Karpas-422 (cell line): ENCODE measurements around the gene ILDR1. TPM values are rescaled to one million over a fixed set of nuclear protein-coding genes. Genes with fewer than 3 reads are reported as not detected.
A peak's percentile ranks its signal among the peaks of the same experiment; 100 is the strongest.

Experiments used
- DNase-seq: peaks from one replicate; pipeline ENCODE4 v3.0.0-alpha.2; 2015
- H2AFZ ChIP-seq: fragments of 200-600 bp; sonication (generic); 2 replicates; pipeline ENCODE4 v1.6.1; 2014; ENCODE audit warnings: antibody characterized with exemption, low read length, mixed read lengths
- H3K27ac ChIP-seq: fragments of 200-600 bp; sonication (generic); 2 replicates; pipeline ENCODE4 v1.5.1; 2014; ENCODE audit warnings: mild to moderate bottlenecking, low read length, moderate library complexity
- H3K27me3 ChIP-seq: fragments of 200-600 bp; sonication (generic); 2 replicates; pipeline ENCODE4 v1.6.1; 2014; ENCODE audit warnings: low read length, mixed read lengths
- H3K36me3 ChIP-seq: fragments of 200-600 bp; sonication (generic); 2 replicates; pipeline ENCODE4 v1.6.1; 2014; ENCODE audit warnings: low read length, mixed read lengths; ENCODE audit not compliant: insufficient read depth
- H3K4me1 ChIP-seq: fragments of 200-600 bp; sonication (generic); 2 replicates; pipeline ENCODE4 v1.6.1; 2014; ENCODE audit warnings: mild to moderate bottlenecking, low read length, mixed read lengths
- H3K4me2 ChIP-seq: fragments of 200-600 bp; sonication (generic); 2 replicates; pipeline ENCODE4 v1.6.1; 2014; ENCODE audit warnings: low read length, low read depth, mild to moderate bottlenecking; ENCODE audit not compliant: poor library complexity, severe bottlenecking
- H3K4me3 ChIP-seq: fragments of 200-600 bp; sonication (generic); 2 replicates; pipeline ENCODE4 v1.5.1; 2014; ENCODE audit warnings: mild to moderate bottlenecking, antibody characterized with exemption, low read length, mixed read lengths
- H3K79me2 ChIP-seq: fragments of 200-600 bp; sonication (generic); 2 replicates; pipeline ENCODE4 v1.6.1; 2014; ENCODE audit warnings: mild to moderate bottlenecking, low read length, mixed read lengths
- H3K9ac ChIP-seq: fragments of 200-600 bp; sonication (generic); 2 replicates; pipeline ENCODE4 v1.6.0; 2014; ENCODE audit warnings: low read length
- H3K9me2 ChIP-seq: fragments of 200-600 bp; sonication (generic), shearing (Covaris generic); replicated peaks from 2 replicates; pipeline ENCODE4 v1.6.0; 2014; ENCODE audit warnings: mild to moderate bottlenecking, low read length, moderate library complexity; ENCODE audit not compliant: insufficient read depth
- H3K9me3 ChIP-seq: fragments of 300-700, 200-600 bp; sonication (generic); 2 replicates; pipeline ENCODE4 v1.6.1; 2014; ENCODE audit warnings: low read length, mixed read lengths
- H4K20me1 ChIP-seq: fragments of 200-600 bp; sonication (generic); 2 replicates; pipeline ENCODE4 v1.6.1; 2014; ENCODE audit warnings: mild to moderate bottlenecking, antibody characterized with exemption, low read length, low read depth; ENCODE audit not compliant: insufficient read depth
- total RNA-seq: library from RNA; depleted of rRNA; stranded (reverse); fragments of >200 nt; shearing (Covaris generic); gene quantifications from 2 replicates; pipeline ENCODE4 v1.2.3, GENCODE V29; 2014; ENCODE audit warnings: low replicate concordance

Gene ILDR1
- total RNA-seq, 1 experiment from 2014 or later = 0.52 TPM

DNA sequence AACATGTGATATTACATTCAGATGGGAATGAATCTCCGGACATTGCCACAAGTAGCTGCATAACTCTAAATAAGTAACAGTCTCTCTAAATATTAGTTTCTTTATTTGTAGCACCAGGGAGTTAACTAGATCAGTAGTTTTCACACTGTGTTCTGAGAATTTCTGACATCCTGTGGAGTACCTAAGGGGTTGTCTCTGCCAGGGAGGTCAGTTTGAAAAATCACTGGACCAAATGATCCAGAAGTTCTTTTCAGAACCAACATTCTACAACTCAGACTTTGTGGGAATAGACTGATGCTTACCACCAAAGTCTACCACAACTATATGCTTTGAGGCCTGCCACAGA, 9.0 kb upstream of the ILDR1 start:
- no peak overlapping the region for H3K4me2 ChIP-seq
- H3K9me3 ChIP-seq = no peaks in the 10 kb centered on the region

DNA sequence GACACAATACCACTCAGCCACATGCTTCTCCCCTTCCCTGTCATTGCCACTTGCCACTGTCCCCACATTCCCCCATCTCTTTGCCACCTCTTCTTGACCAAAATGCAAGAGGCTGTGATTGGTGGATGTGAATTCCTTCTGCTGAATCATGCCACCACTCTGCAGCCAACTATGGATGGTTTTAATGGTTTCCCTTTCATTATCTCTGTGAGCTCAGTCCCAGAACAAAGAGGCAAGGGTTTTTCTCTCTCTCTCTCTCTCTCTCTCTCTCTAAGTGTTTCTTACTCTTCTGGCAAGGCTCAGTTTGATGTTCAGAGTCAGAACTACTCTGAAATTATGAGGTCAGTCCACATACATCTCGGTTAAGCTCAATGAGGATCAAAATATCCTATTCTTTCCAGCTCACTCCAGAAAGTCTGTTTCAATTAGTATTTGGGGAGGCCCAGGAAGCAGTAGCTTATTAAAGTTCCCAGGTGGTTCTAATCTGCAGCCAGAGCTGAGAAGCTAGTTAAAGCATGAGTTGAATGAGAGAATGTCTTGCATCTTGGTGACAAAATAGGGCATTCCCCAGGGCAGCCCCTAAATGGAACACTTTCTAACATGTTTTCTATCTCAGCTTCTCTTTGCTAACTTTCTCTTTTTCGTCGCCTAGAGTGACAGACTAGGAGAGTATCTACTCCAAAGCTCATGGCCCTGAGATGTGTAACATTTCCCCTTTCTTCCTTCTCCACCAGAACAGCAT, 8.5 kb upstream of the ILDR1 start:
- no peak overlapping the region for H3K4me3 ChIP-seq
- peak; percentile 43 for DNase-seq
- H3K4me2 ChIP-seq = no peak overlapping the region
- H3K9me2 ChIP-seq = no peaks in the 10 kb centered on the region
- H3K36me3 ChIP-seq = no peaks in the 10 kb centered on the region
- H4K20me1 ChIP-seq = no peaks in the 10 kb centered on the region
- no peaks in the 10 kb centered on the region for H3K79me2 ChIP-seq
- H3K27me3 ChIP-seq = no peaks in the 10 kb centered on the region
- peak overlapping the region; percentile 60 for H2AFZ ChIP-seq
- H3K9ac ChIP-seq = no peak overlapping the region
- H3K27ac ChIP-seq = no peak overlapping the region
- no peaks in the 10 kb centered on the region for H3K9me3 ChIP-seq
- peaks cover 15% of the 10 kb centered on the region for H3K4me1 ChIP-seq

More for the DNA sequence above, 9.0 kb upstream of the ILDR1 start:
- H3K36me3 ChIP-seq = no peaks in the 10 kb centered on the region
- H3K79me2 ChIP-seq = no peaks in the 10 kb centered on the region
- no peaks in the 10 kb centered on the region for H3K27me3 ChIP-seq
- no peaks in the 10 kb centered on the region for H3K9me2 ChIP-seq
- H3K9ac ChIP-seq = no peak overlapping the region
- no peaks in the 10 kb centered on the region for H4K20me1 ChIP-seq
- peaks cover 11% of the 10 kb centered on the region for H3K4me1 ChIP-seq
- DNase-seq = peak; percentile 33
- peak overlapping the region; percentile 60 for H2AFZ ChIP-seq
- no peak overlapping the region for H3K4me3 ChIP-seq
- no peak overlapping the region for H3K27ac ChIP-seq

DNA sequence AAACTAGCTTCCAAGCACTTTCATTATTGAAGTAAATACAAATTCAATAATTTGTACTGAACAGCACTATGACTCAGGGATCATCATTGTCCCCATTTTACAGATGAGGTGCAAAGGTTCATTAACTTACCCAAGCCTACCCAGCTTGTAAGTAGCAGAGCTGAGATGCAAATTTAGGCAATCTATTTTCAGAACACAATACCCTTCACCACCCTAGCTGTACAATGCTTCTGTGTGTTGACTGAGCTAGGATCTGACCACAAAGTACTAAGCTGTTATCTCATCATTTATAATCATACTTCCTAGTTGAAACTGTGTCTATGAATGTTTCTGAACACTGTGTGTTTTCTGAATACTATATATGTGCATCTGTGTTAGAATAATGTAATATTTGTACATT, 3.2 kb upstream of the ILDR1 start:
- H3K9ac ChIP-seq = no peak overlapping the region
- H3K27ac ChIP-seq = no peak overlapping the region
- no peak overlapping the region for H2AFZ ChIP-seq
- H3K36me3 ChIP-seq = no peaks in the 10 kb centered on the region
- peak overlapping the region; percentile 36 for H3K4me2 ChIP-seq
- H3K27me3 ChIP-seq = no peaks in the 10 kb centered on the region
- H4K20me1 ChIP-seq = no peaks in the 10 kb centered on the region
- H3K9me2 ChIP-seq = no peaks in the 10 kb centered on the region
- no peaks in the 10 kb centered on the region for H3K79me2 ChIP-seq
- H3K9me3 ChIP-seq = no peaks in the 10 kb centered on the region
- H3K4me1 ChIP-seq = peaks cover 52% of the 10 kb centered on the region
- no peak overlapping the region for H3K4me3 ChIP-seq
- peak; percentile 41 for DNase-seq

DNA sequence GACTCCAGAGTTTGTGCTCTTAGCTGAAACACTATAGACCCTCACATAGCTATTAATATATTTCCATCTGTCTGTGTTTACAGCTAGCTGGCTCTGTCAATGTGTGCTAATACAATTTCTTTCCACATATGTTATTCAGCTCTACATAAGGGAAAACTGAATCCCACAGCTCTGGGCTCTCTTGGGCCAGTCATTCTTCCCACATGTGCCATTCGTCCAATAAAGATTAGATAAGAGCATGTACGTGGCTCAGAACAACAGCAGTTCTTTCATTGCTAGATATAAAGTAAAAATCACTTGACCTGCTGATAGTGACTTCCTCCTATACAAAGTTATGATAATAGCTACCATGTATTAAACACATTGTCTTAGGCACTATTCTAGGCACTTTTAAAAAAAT, 2.8 kb upstream of the ILDR1 start:
- Histone ChIP-seq H3K9me3 (no peaks in the 10 kb centered on the region), H3K27me3 (no peaks in the 10 kb centered on the region), H3K4me2 (peak overlapping the region; percentile 36), H3K27ac (no peak overlapping the region), H3K79me2 (no peaks in the 10 kb centered on the region), H2AFZ (no peak overlapping the region), H3K4me1 (peaks cover 57% of the 10 kb centered on the region), H3K36me3 (no peaks in the 10 kb centered on the region), H3K9ac (no peak overlapping the region), H3K4me3 (no peak overlapping the region), H3K9me2 (no peaks in the 10 kb centered on the region), H4K20me1 (no peaks in the 10 kb centered on the region)
- no peak for DNase-seq

DNA sequence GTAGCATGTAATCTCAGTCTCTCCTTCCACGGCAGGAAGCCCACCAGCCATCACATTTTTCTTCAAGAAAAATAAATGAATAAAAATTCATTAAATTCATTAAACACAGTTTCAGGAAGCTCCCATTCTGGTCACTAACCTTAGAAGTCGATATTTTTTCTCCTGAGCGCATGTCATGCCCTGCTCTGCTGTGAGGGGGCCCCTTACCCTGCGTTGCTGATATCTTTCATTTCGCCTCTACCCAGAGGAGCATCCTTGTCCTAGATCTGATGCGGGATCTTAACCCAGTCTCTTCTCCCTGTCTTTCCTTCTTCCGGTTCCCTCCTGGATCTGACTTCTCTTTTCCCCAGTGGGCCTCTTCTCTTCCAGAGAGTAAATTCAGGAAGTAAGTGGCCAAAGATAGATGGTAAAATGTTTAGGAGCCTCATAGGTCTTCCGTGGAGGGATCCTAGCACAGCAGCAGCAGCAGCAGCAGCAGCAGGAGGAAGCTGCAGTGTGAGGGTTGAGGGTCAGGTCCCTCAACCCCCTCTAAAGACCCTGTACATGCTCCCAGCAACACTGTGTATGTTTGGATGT, 1.4 kb upstream of the ILDR1 start:
- H3K79me2 ChIP-seq = no peaks in the 10 kb centered on the region
- peaks cover 60% of the 10 kb centered on the region for H3K4me1 ChIP-seq
- H4K20me1 ChIP-seq = no peaks in the 10 kb centered on the region
- H3K27me3 ChIP-seq = no peaks in the 10 kb centered on the region
- H3K4me2 ChIP-seq = peak overlapping the region; percentile 53
- H3K27ac ChIP-seq = no peak overlapping the region
- H3K9me2 ChIP-seq = no peaks in the 10 kb centered on the region
- H3K36me3 ChIP-seq = no peaks in the 10 kb centered on the region
- peak overlapping the region; percentile 95 for H2AFZ ChIP-seq
- H3K9ac ChIP-seq = peak overlapping the region; percentile 41
- no peak overlapping the region; the same call in 1 of the 2 replicates for H3K4me3 ChIP-seq
- peak; percentile 53 for DNase-seq
- H3K9me3 ChIP-seq = no peaks in the 10 kb centered on the region

DNA sequence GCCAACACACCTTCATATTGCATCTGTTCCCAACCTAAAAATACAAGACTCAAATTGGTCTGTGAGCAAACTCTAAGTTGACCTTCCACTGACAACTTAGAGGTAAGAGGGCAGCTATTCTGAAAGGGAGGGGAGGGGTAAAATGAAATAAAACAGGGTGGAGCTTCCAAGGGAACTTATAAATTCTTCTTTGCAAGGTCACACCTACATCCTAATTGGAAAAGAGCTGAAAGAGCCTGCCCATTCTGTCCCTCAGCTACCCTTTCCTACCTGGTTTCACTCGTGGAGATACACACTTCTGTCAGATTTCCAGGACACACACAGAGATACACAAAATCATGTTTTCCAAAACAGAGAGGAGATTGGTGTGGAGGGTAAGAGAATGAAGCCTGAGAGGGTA, 1.0 kb downstream of the ILDR1 start:
- DNase-seq = no peak
- H3K36me3 ChIP-seq = no peaks in the 10 kb centered on the region
- H3K4me3 ChIP-seq = no peak overlapping the region
- no peaks in the 10 kb centered on the region for H4K20me1 ChIP-seq
- H3K4me1 ChIP-seq = peaks cover 60% of the 10 kb centered on the region
- H3K9me2 ChIP-seq = no peaks in the 10 kb centered on the region
- H3K79me2 ChIP-seq = no peaks in the 10 kb centered on the region
- H3K4me2 ChIP-seq = peak overlapping the region; percentile 15
- H3K9me3 ChIP-seq = no peaks in the 10 kb centered on the region
- no peaks in the 10 kb centered on the region for H3K27me3 ChIP-seq
- H3K27ac ChIP-seq = no peak overlapping the region
- H2AFZ ChIP-seq = no peak overlapping the region
- no peak overlapping the region for H3K9ac ChIP-seq

DNA sequence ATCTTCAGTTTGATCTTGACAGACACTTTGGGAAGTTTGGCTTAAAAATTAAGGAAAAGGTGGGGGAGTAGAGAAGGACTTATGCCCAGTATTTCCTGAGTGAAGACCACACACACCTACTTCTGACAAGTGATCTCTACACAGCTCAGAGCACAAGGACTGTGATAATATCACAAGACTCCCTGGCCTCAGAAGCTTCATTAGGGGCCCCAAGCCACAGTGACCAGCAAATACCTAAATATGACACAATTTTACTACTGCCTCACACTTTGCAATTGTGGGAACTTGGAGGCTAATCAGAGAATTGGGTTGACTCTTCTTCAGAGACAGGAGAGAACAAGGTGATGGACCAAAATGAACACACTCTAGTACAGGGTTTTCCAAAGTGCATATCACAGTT, 2.6 kb downstream of the ILDR1 start:
- Histone ChIP-seq H3K79me2 (no peaks in the 10 kb centered on the region), H3K27me3 (no peaks in the 10 kb centered on the region; the same call in 1 of the 2 replicates), H3K27ac (no peak overlapping the region), H2AFZ (no peak overlapping the region), H3K36me3 (no peaks in the 10 kb centered on the region), H3K4me2 (no peak overlapping the region), H3K9me3 (no peaks in the 10 kb centered on the region), H4K20me1 (no peaks in the 10 kb centered on the region), H3K9me2 (no peaks in the 10 kb centered on the region), H3K4me1 (peaks cover 50% of the 10 kb centered on the region), H3K9ac (no peak overlapping the region), H3K4me3 (no peak overlapping the region)
- DNase-seq = no peak

DNA sequence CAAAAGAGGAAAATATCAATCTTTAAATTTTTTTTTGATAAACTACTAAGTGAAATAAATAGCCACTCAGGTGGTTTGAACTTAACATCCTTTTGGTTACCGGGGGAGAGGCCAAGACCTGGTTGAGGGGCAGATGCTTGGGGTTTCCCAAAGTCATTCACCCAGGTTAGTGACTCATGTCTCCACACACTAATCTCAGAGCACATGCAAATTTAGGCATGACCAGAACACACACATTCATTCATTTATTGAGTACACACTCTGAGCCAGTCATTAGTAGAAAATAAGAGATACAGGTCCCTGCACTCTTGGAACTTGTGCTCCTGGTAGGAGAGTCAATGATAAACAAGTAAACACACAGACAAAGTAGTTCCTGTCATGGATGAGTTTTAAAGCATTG, 7.3 kb downstream of the ILDR1 start:
- Histone ChIP-seq H3K4me3 (no peak overlapping the region), H3K27me3 (no peaks in the 10 kb centered on the region; the same call in 1 of the 2 replicates), H3K4me1 (peaks cover 13% of the 10 kb centered on the region), H3K27ac (no peak overlapping the region), H3K36me3 (no peaks in the 10 kb centered on the region), H2AFZ (no peak overlapping the region), H3K4me2 (no peak overlapping the region), H3K9me2 (no peaks in the 10 kb centered on the region), H3K79me2 (no peaks in the 10 kb centered on the region), H3K9ac (no peak overlapping the region), H4K20me1 (no peaks in the 10 kb centered on the region), H3K9me3 (no peaks in the 10 kb centered on the region)
- no peak for DNase-seq
